GM18505 (cell line): ENCODE data around the gene OBSCN.

Experiments used
- ATAC-seq: cut with Tn5 transposase; IDR thresholded peaks from one replicate; pipeline ENCODE4 v1.9.1; 2021; ENCODE audit not compliant: unreplicated experiment
- POLR2A ChIP-seq: IDR thresholded peaks from 4 replicates; pipeline ENCODE4 v1.6.1; 2011; ENCODE audit warnings: borderline replicate concordance; ENCODE audit not compliant: insufficient read depth, insufficient read length; ENCODE audit errors: extremely low read depth

OBSCN gene

GRCh38 chr1:228359613-228360532 lies 152.0 kb downstream of the OBSCN start:
- TF ChIP-seq POLR2A, result no peak
- no peak for ATAC-seq

- TF ChIP-seq POLR2A, result no peak
These were observed 152.9 kb downstream of the OBSCN start for GRCh38 chr1:228360533-228361313.

GRCh38 chr1:228361314-228362140 lies 153.7 kb downstream of the OBSCN start:
- TF ChIP-seq POLR2A, result no peak
- ATAC-seq, result no peak

More at GRCh38 chr1:228360533-228361313, 152.9 kb downstream of the OBSCN start:
- no peak for ATAC-seq

- ATAC-seq, result no peak
- no peak for TF ChIP-seq POLR2A
These were observed 154.5 kb downstream of the OBSCN start for GRCh38 chr1:228362141-228362883.

GRCh38 chr1:228362884-228363450 lies 155.1 kb downstream of the OBSCN start:
- no peak for ATAC-seq
- TF ChIP-seq POLR2A, result no peak

GRCh38 chr1:228363686-228364067 lies 155.8 kb downstream of the OBSCN start:
- no peak for ATAC-seq
- TF ChIP-seq POLR2A, result no peak

- no peak for TF ChIP-seq POLR2A
- ATAC-seq, result no peak
These were observed 156.3 kb downstream of the OBSCN start for GRCh38 chr1:228364068-228364705.

GRCh38 chr1:228364706-228365213 lies 156.9 kb downstream of the OBSCN start:
- ATAC-seq, result no peak

GRCh38 chr1:228365271-228366061 lies 157.6 kb downstream of the OBSCN start:
- ATAC-seq, result no peak
- TF ChIP-seq POLR2A, result no peak

More at GRCh38 chr1:228364706-228365213, 156.9 kb downstream of the OBSCN start:
- no peak for TF ChIP-seq POLR2A

GRCh38 chr1:228366062-228366865 lies 158.4 kb downstream of the OBSCN start:
- no peak for ATAC-seq
- no peak for TF ChIP-seq POLR2A

GRCh38 chr1:228366866-228367741 lies 159.3 kb downstream of the OBSCN start:
- no peak for ATAC-seq
- no peak for TF ChIP-seq POLR2A
